ENCODE measurements around the gene SLC13A4.
"Not testable (repeated sequence)": the region's sequence is repeated elsewhere in the genome, so short reads cannot be mapped to it uniquely, and the experiment has no call there.

Gene SLC13A4

GRCh38 chr7:135728136-135728669 is at the start of gene SLC13A4:
Gene SLC13A4, minus strand, starts transcription at chr7:135728186. Its CDS starts 690 bp downstream, at chr7:135727496.
- no peak within 1 kb of the TSS for H3K27ac ChIP-seq
- TF ChIP-seq CTCF (IDR thresholded peaks at IDR 0.05) = no peak
- DNase-seq (ENCODE audit: low spot score) = no peak
- no peak within 1 kb of the TSS for H3K4me3 ChIP-seq

DNA sequence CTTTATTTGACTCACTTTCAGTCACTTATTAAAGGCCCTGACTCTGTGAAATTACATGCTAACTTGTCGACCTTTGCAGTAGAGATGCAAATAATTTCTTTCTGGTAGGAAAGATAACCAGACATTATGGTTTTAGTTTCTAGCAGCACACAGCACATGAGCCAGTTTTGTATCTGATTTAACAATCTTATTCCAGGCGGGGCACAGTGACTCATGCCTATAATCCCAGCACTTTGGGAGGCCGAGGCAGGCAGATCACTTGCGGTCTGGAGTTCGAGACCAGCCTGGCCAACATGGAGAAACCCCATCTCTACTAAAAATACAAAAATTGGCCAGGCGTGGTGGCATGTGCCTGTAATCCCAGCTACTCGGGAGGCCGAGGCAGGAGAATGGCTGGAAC is 47.9 kb upstream of the SLC13A4 start:
- not testable (repeated sequence) for DNase-seq (ENCODE audit: low spot score); H3K4me3 ChIP-seq; H3K27ac ChIP-seq

DNA sequence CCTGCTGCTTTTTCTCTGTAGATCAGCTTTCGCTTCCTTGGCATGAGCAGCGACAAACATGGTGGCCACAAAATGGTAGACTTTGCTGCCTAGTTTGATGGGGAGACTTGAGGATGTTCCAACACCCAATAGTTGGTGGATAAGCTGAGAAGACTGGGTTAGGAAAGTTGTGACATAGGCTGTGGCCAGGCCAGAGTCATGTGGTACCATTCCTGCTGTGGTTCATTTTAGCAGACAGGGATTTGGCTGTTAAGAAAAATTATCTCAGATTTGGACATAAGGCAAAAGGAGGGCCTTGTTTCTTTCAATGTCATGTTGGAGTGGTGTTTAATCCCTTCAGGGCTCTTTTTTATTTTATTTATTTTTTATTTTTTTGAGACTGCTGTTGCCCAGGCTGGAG is 47.2 kb upstream of the SLC13A4 start:
- no peak for TF ChIP-seq CTCF (IDR thresholded peaks at IDR 0.05)
- Histone ChIP-seq H3K27ac (no peak overlapping the region), H3K4me3 (no peak overlapping the region)
- no peak for DNase-seq (ENCODE audit: low spot score)

GRCh38 chr7:135774284-135774683 is 46.3 kb upstream of the SLC13A4 start:
- no peak for DNase-seq (ENCODE audit: low spot score)
- TF ChIP-seq CTCF (IDR thresholded peaks at IDR 0.05) = no peak
- Histone ChIP-seq H3K4me3 (no peak overlapping the region), H3K27ac (no peak overlapping the region)

DNA sequence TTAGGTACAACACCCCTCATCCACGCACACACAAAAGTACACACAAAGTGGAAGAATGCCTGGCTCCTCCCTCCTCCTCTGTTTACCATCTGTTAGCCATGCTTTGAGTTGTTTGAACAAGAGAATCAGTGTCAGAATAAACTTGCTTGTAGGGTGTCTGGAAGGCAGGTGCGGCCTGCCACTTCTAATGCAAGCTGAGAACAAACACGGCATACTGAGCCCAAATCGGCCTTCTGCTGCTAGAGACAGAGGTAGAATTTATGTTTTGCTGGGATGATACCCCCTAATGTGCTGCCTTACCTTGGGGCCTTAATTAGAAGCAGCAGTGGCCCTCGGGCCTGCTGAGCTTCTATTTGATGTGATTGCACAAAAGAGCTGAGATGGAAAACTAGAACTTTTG is 45.5 kb upstream of the SLC13A4 start:
- no peak for TF ChIP-seq CTCF (IDR thresholded peaks at IDR 0.05)
- H3K27ac ChIP-seq = no peak overlapping the region
- H3K4me3 ChIP-seq = no peak overlapping the region
- no peak for DNase-seq (ENCODE audit: low spot score)

DNA sequence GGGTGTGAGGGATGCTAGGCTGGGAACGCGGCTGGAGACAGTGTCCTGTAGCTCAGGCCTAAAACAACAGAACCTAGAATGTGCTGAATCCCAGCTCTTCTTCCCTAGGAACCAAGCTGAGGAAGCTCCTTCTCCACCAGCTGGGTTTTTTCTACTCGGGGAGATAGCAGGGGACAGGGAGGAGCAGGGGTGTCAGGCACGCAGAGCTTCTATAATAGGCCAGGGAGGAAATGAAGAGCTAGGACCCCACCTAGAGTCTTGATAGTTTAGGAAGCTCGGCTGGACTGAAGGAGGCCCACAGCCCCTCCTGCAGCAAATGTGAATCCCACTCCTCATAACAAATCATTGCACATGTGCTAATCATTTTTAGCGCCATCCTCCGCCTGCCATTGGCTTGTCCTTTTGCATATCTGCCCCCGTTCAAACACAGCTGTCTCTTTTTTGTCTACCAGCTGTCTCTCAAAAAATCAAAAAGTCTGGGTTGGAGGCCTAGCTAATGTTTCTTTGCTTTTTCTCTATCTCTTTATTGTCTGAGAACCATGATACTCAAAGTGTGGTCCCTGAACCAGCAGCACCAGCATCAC is 44.7 kb upstream of the SLC13A4 start:
- H3K27ac ChIP-seq = no peak overlapping the region
- no peak for TF ChIP-seq CTCF (IDR thresholded peaks at IDR 0.05)
- no peak for DNase-seq (ENCODE audit: low spot score)
- H3K4me3 ChIP-seq = no peak overlapping the region

- TF ChIP-seq CTCF (IDR thresholded peaks at IDR 0.05) = no peak
- Histone ChIP-seq H3K27ac (no peak overlapping the region), H3K4me3 (no peak overlapping the region)
- no peak for DNase-seq (ENCODE audit: low spot score)
These were observed 44.1 kb upstream of the SLC13A4 start for GRCh38 chr7:135771961-135772638.
